ENCODE measurements around the gene GAS7.

The GAS7 gene

GRCh38 chr17:9932491-9932890 is 265.9 kb downstream of the GAS7 start:
- DNase-seq (ENCODE audit: low spot score): no peak
- no peak for TF ChIP-seq CTCF (IDR thresholded peaks at IDR 0.05; ENCODE audit: extremely low read depth, missing control alignments)

GRCh38 chr17:9931144-9931741 is 267.2 kb downstream of the GAS7 start:
- DNase-seq (ENCODE audit: low spot score): no peak
- no peak for TF ChIP-seq CTCF (IDR thresholded peaks at IDR 0.05; ENCODE audit: extremely low read depth, missing control alignments)

- TF ChIP-seq CTCF (IDR thresholded peaks at IDR 0.05; ENCODE audit: extremely low read depth, missing control alignments): no peak
These were observed 268.5 kb downstream of the GAS7 start for GRCh38 chr17:9929871-9930270.

GRCh38 chr17:9928601-9929333 is 269.6 kb downstream of the GAS7 start:
- TF ChIP-seq CTCF (IDR thresholded peaks at IDR 0.05; ENCODE audit: extremely low read depth, missing control alignments): no peak
- no peak for DNase-seq (ENCODE audit: low spot score)

More at GRCh38 chr17:9929871-9930270, 268.5 kb downstream of the GAS7 start:
- DNase-seq (ENCODE audit: low spot score): no peak

GRCh38 chr17:9926150-9926804 is 272.1 kb downstream of the GAS7 start:
- no peak for TF ChIP-seq CTCF (IDR thresholded peaks at IDR 0.05; ENCODE audit: extremely low read depth, missing control alignments)
- DNase-seq (ENCODE audit: low spot score): no peak

- no peak for DNase-seq (ENCODE audit: low spot score)
- TF ChIP-seq CTCF (IDR thresholded peaks at IDR 0.05; ENCODE audit: extremely low read depth, missing control alignments): no peak
These were observed 272.9 kb downstream of the GAS7 start for GRCh38 chr17:9925457-9925856.

- DNase-seq (ENCODE audit: low spot score): peak; percentile 75
- peak; percentile 55 for TF ChIP-seq CTCF (IDR thresholded peaks at IDR 0.05; ENCODE audit: extremely low read depth, missing control alignments)
These were observed 273.6 kb downstream of the GAS7 start for GRCh38 chr17:9924735-9925191.

Measured in GM20000 (cell line).